Sigmoid colon (tissue), 7 donors: ENCODE data around the gene ZFYVE28. TPM values are rescaled to one million over a fixed set of nuclear protein-coding genes. Genes with fewer than 3 reads are reported as not detected.

Experiments
- DNase-seq: peaks from one replicate; pipeline ENCODE4 v3.0.0-alpha.2; 2019
- H3K27ac ChIP-seq, 4 donors: fragments of 200-600 bp; sonication (generic); one replicate each; pipeline ENCODE4 v1.5.1; 2016 to 2019; ENCODE audit warnings: mild to moderate bottlenecking in 1 of 4
- H3K27me3 ChIP-seq, 3 donors: fragments of 200-600 bp; sonication (generic); one replicate each; pipeline ENCODE4 v1.5.1; 2019; ENCODE audit warnings: mild to moderate bottlenecking in 1 of 3
- H3K36me3 ChIP-seq, 4 donors: fragments of 200-600 bp; sonication (generic); one replicate each; pipeline ENCODE4 v1.5.1; 2016 to 2019
- H3K4me1 ChIP-seq, 4 donors: fragments of 200-600 bp; sonication (generic); one replicate each; pipeline ENCODE4 v1.5.1; 2017 to 2019
- H3K4me3 ChIP-seq, 4 donors: fragments of 200-600 bp; sonication (generic); one replicate each; pipeline ENCODE4 v1.5.1; 2017 to 2019; ENCODE audit warnings: mild to moderate bottlenecking in 2 of 4, moderate library complexity in 1 of 4
- H3K9me3 ChIP-seq, 4 donors: fragments of 200-600 bp in 3 of 4; sonication (generic) in 3 of 4; one replicate each; pipeline versions ENCODE4 v1.5.1 to v1.6.1; 2013 to 2019
- CTCF ChIP-seq, 4 experiments: fragments of 450-650 bp in 3 of 4; fragments of 200-600 bp in 1 of 4; IDR thresholded peaks; one replicate each; pipeline ENCODE4 v1.5.1; 2016 to 2019; ENCODE audit warnings: antibody characterized with exemption in 4 of 4, mild to moderate bottlenecking in 3 of 4, moderate library complexity in 2 of 4
- EP300 ChIP-seq, 4 donors: sonication (generic); formaldehyde crosslinking; IDR thresholded peaks; one replicate each; pipeline ENCODE4 v1.6.1; 2017; ENCODE audit warnings: antibody characterized with exemption in 4 of 4
- POLR2A ChIP-seq, 2 donors: fragments of 450-650 bp; IDR thresholded peaks; one replicate each; pipeline ENCODE4 v1.6.1; 2016; ENCODE audit warnings: antibody characterized with exemption in 2 of 2, mild to moderate bottlenecking in 2 of 2, moderate library complexity in 2 of 2
- POLR2AphosphoS5 ChIP-seq, 4 donors: sonication (generic); formaldehyde crosslinking; IDR thresholded peaks; one replicate each; pipeline ENCODE4 v1.6.1; 2017; ENCODE audit warnings: antibody characterized with exemption in 4 of 4
- WGBS, 2 donors: extraction: QIAGEN DNeasy Blood & Tissue Kit; methylation state at CpG; one replicate each; pipeline ENCODE4 v1.1.7; 2013; 5-methylcytosine and 5-hydroxymethylcytosine counted together
- intact Hi-C: fragments of 100-400 bp; cut with DNase I; formaldehyde crosslinking; loops from one replicate; pipeline ENCODE4 v1.15.1; 2023
- polyA plus RNA-seq, 3 donors: library from polyadenylated mRNA; stranded (reverse); fragments of 200-250 nt; gene quantifications; one replicate each; pipeline ENCODE4 v1.2.3, GENCODE V29; 2013
- total RNA-seq, 4 donors: library from RNA; depleted of rRNA; stranded (reverse); fragments of >200 nt; gene quantifications; one replicate each; pipeline ENCODE4 v1.1.0, GENCODE V29; 2016
- donor health status: healthy with polysubstance abuse.
- donor health status: Bipolar disorder and iron deficiency.
- donor health status: healthy.

The ZFYVE28 gene
- total and polyA plus RNA-seq, 7 donors, result 3.1 to 24.1 (median 13.0) TPM

GRCh38 chr4:2251795-2252529, 166.5 kb downstream of the ZFYVE28 start:
- Histone ChIP-seq H3K4me3 (no peak overlapping the region), H3K9me3 (no peaks in the 10 kb centered on the region), H3K4me1 (peaks cover 0 to 31% (median 22%) of the 10 kb centered on the region in 4 donors), H3K36me3 (peaks cover 17 to 81% (median 51%) of the 10 kb centered on the region in 4 donors), H3K27ac (no peak overlapping the region), H3K27me3 (no peaks in the 10 kb centered on the region)
- TF ChIP-seq POLR2A (IDR thresholded peaks at IDR 0.05) (no peak), CTCF (IDR thresholded peaks at IDR 0.05) (no peak), POLR2AphosphoS5 (IDR thresholded peaks at IDR 0.05) (no peak), EP300 (IDR thresholded peaks at IDR 0.05) (no peak)
- WGBS, 2 donors, result 94 to 95% methylated on average over 16 of the region's 16 CpGs
- intact Hi-C loops, result no loop called here
- peak; percentile 56 for DNase-seq

GRCh38 chr4:2251073-2251794, 167.2 kb downstream of the ZFYVE28 start:
- TF ChIP-seq CTCF (IDR thresholded peaks at IDR 0.05) (no peak), POLR2A (IDR thresholded peaks at IDR 0.05) (no peak), POLR2AphosphoS5 (IDR thresholded peaks at IDR 0.05) (no peak), EP300 (IDR thresholded peaks at IDR 0.05) (no peak)
- no peaks in the 10 kb centered on the region for H3K27me3 ChIP-seq
- DNase-seq, result peak; percentile 62
- H3K27ac ChIP-seq, result no peak overlapping the region
- peaks cover 17 to 84% (median 51%) of the 10 kb centered on the region in 4 donors for H3K36me3 ChIP-seq
- WGBS, 2 donors, result 92 to 94% methylated on average over 25 of the region's 25 CpGs
- H3K4me3 ChIP-seq, result no peak overlapping the region
- intact Hi-C loops, result no loop called here
- no peaks in the 10 kb centered on the region for H3K9me3 ChIP-seq
- peaks cover 0 to 24% (median 15%) of the 10 kb centered on the region in 4 donors for H3K4me1 ChIP-seq

GRCh38 chr4:2250357-2251072, 167.9 kb downstream of the ZFYVE28 start:
- peaks cover 17 to 84% (median 51%) of the 10 kb centered on the region in 4 donors for H3K36me3 ChIP-seq

More at GRCh38 chr4:2250357-2251072, 167.9 kb downstream of the ZFYVE28 start:
- intact Hi-C loops, result no loop called here
- no peaks in the 10 kb centered on the region for H3K27me3 ChIP-seq
- TF ChIP-seq POLR2A (IDR thresholded peaks at IDR 0.05) (no peak), EP300 (IDR thresholded peaks at IDR 0.05) (no peak), CTCF (IDR thresholded peaks at IDR 0.05) (no peak), POLR2AphosphoS5 (IDR thresholded peaks at IDR 0.05) (no peak)
- no peak overlapping the region for H3K27ac ChIP-seq
- H3K4me1 ChIP-seq, result peaks cover 0 to 18% (median 8%) of the 10 kb centered on the region in 4 donors
- no peak overlapping the region for H3K4me3 ChIP-seq
- 90 to 93% methylated on average over 30 of the region's 30 CpGs for WGBS, 2 donors
- H3K9me3 ChIP-seq, result no peaks in the 10 kb centered on the region
- DNase-seq, result peak; percentile 49
